Heart left ventricle (tissue), 16 donors: Measurements from ENCODE around the gene NR5A2. TPM values are rescaled to one million over a fixed set of nuclear protein-coding genes. Genes with fewer than 3 reads are reported as not detected.

ENCODE experiments used
- ATAC-seq, 4 donors: fragments of 200-7000 bp; cut with Tn5 transposase; one replicate each; pipeline ENCODE4 v1.9.1; 2020 to 2022; ENCODE audit warnings: moderate library complexity in 4 of 4, mild to moderate bottlenecking in 3 of 4, moderate number of reproducible peaks in 1 of 4
- DNase-seq, 5 donors: peaks; one replicate each; pipeline ENCODE4 v3.0.0-alpha.2; 2020
- H3K27ac ChIP-seq, 12 donors: fragments of 200-600 bp; sonication (generic) in 4 of 12; one replicate each; pipeline versions ENCODE4 v1.5.0 to v1.8.0; 2016 to 2022; ENCODE audit warnings: mild to moderate bottlenecking in 2 of 12
- H3K27me3 ChIP-seq, 9 donors: fragments of 200-600 bp; sonication (generic) in 2 of 9; one replicate each; pipeline versions ENCODE4 v1.5.1 to v1.8.0; 2016 to 2022; ENCODE audit warnings: mild to moderate bottlenecking in 3 of 9
- H3K36me3 ChIP-seq, 9 donors: fragments of 200-600 bp; sonication (generic) in 2 of 9; one replicate each; pipeline versions ENCODE4 v1.5.0 to v1.8.0; 2018 to 2022; ENCODE audit warnings: mild to moderate bottlenecking in 2 of 9
- H3K4me1 ChIP-seq, 12 donors: fragments of 200-600 bp; sonication (generic) in 4 of 12; one replicate each; pipeline versions ENCODE4 v1.5.0 to v1.8.0; 2016 to 2022; ENCODE audit warnings: mild to moderate bottlenecking in 3 of 12
- H3K4me3 ChIP-seq, 12 donors: fragments of 200-600 bp; sonication (generic) in 4 of 12; one replicate each; pipeline versions ENCODE4 v1.5.0 to v1.8.0; 2017 to 2022; ENCODE audit warnings: mild to moderate bottlenecking in 9 of 12, moderate library complexity in 4 of 12
- H3K9me3 ChIP-seq, 12 donors: fragments of 200-600 bp; sonication (generic) in 4 of 12; one replicate each; pipeline versions ENCODE4 v1.5.0 to v1.8.0; 2016 to 2022; ENCODE audit warnings: mild to moderate bottlenecking in 1 of 12
- POLR2A ChIP-seq, 2 donors: fragments of 450-650 bp; IDR thresholded peaks; one replicate each; pipeline ENCODE4 v1.6.1; 2017; ENCODE audit warnings: antibody characterized with exemption in 2 of 2, mild to moderate bottlenecking in 2 of 2, moderate library complexity in 2 of 2
- WGBS, 4 donors: extraction: QIAGEN DNeasy Blood & Tissue Kit in 2 of 4; methylation state at CpG; one replicate each; pipeline versions ENCODE4 v1.1.5 to v1.1.7; 2013 to 2018; 5-methylcytosine and 5-hydroxymethylcytosine counted together
- intact Hi-C, 10 donors: fragments of 100-400 bp; cut with DNase I; formaldehyde crosslinking; loops; one replicate each; pipeline versions ENCODE4 v1.11.1 to v1.14.2; 2022
- polyA plus RNA-seq, 2 donors: library from polyadenylated mRNA; stranded (reverse); fragments of 200-250 nt; gene quantifications; one replicate each; pipeline ENCODE4 v1.2.3, GENCODE V29; 2013
- total RNA-seq, 9 donors: library from RNA; depleted of rRNA in 2 of 9; stranded (reverse); fragments of >200 nt in 2 of 9; fragmentation: NEBNext Ultra II Directional in 3 of 9; extraction: Animal tissue kit (Norgen Biotek cat#: 25700) in 3 of 9; gene quantifications; one replicate each; pipeline versions ENCODE4 v1.1.0 to v1.2.4, GENCODE V29; 2016 to 2023
- TF ChIP-seq, protein P1 (sequence below), 12 donors: fragments of 200-600 bp; sonication (generic) in 4 of 12; IDR thresholded peaks; one replicate each; pipeline versions ENCODE4 v1.5.0 to v1.8.0; 2018 to 2022; ENCODE audit warnings: antibody characterized with exemption in 12 of 12, mild to moderate bottlenecking in 5 of 12
- donor health status: ischemic (EF 13 %, LVEDD 7.1; RV severe dilation, severe dysfunction).
- donor health status: healthy with polysubstance abuse.
- donor health status: DM: no; HTN: yes; CAD: no.
- donor health status: DM: no; HTN: no; CAD: no.
- donor health status: ischemic (EF 25% LVEDD 6.9; RV normal size, moderate dysfunction).
- donor health status: ischemic (EF 25% LVEDD 5.7; RV mildly dilated, moderate dysfunction).
- donor health status: healthy.
- donor health status: DM: yes; HTN: yes; CAD: no.
- donor health status: ischemic (EF 35%, LVEDD 5.7; RV mildly dilated, moderate dysfunction).
- donor health status: nonischemic (EF 11% LVEDD 7.7; RV severe dilation, severe dysfunction).
- donor health status: DM: yes; HTN: yes; CAD: no.
- donor health status: PGD.
- donor health status: ischemic (EF 29% LVEDD 5.4; RV normal size, mild dysfunction).
- donor health status: nonischemic (EF 23%, LVEDD 6.1; RV moderate dilation, normal function).

NR5A2 gene
- total and polyA plus RNA-seq, 11 donors, result 0.30 to 2.7 (median 1.0) TPM

DNA sequence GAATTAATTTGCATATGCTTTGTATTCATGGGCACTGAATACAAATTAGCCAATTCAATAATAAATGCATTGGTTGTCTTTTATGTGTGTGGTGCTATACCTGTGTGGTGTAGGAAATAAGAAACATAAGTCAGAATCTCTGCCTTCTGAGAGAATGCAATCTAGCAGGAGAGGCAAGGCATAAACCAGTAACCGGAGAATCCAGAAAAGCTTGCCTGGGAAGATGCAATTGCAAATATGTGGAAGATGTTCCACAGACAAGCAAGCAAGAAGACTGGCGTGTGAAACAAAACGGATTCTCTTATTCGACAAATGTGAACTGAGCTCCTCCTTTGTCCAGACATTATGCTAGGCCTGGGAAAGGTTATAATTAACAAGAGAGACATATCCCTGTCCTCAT is 134.3 kb downstream of the NR5A2 start:
- no peak overlapping the region for H3K27ac ChIP-seq
- no peak for ATAC-seq
- no peaks in the 10 kb centered on the region for H3K27me3 ChIP-seq
- intact Hi-C loops, result no loop called here
- DNase-seq, result no peak
- H3K4me3 ChIP-seq, result no peak overlapping the region
- WGBS, 4 donors, result 95 to 97% (median 96%) methylated on average over 4 of the region's 4 CpGs
- no peaks in the 10 kb centered on the region for H3K9me3 ChIP-seq
- no peaks in the 10 kb centered on the region for H3K36me3 ChIP-seq
- peaks cover 0 to 8% (median 0%) of the 10 kb centered on the region in 12 donors for H3K4me1 ChIP-seq
- no peak for TF ChIP-seq POLR2A (IDR thresholded peaks at IDR 0.05)
- TF ChIP-seq, protein P1, sequence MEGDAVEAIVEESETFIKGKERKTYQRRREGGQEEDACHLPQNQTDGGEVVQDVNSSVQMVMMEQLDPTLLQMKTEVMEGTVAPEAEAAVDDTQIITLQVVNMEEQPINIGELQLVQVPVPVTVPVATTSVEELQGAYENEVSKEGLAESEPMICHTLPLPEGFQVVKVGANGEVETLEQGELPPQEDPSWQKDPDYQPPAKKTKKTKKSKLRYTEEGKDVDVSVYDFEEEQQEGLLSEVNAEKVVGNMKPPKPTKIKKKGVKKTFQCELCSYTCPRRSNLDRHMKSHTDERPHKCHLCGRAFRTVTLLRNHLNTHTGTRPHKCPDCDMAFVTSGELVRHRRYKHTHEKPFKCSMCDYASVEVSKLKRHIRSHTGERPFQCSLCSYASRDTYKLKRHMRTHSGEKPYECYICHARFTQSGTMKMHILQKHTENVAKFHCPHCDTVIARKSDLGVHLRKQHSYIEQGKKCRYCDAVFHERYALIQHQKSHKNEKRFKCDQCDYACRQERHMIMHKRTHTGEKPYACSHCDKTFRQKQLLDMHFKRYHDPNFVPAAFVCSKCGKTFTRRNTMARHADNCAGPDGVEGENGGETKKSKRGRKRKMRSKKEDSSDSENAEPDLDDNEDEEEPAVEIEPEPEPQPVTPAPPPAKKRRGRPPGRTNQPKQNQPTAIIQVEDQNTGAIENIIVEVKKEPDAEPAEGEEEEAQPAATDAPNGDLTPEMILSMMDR (IDR thresholded peaks at IDR 0.05), result no peak

DNA sequence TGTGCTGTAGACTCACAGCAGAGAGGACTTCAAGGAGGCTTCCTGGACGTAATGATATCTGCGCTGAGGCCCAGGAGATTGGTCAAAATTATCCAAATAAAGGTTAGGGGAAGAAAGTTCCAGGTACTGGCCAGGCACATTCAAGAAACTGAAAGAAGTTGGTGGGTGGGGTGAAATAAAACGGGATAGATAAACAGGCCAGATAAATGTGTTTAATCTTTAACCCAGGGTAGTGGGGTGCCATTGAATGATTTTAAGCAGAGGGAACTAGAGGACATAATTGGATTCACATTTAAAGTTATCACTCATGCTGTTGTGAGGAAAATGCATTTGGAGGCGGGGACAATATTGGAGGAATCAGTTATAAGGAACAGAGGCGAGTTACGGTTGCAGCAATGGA is 134.7 kb downstream of the NR5A2 start:
- Histone ChIP-seq H3K4me1 (peaks cover 0 to 8% (median 0%) of the 10 kb centered on the region in 12 donors), H3K27ac (no peak overlapping the region), H3K9me3 (no peaks in the 10 kb centered on the region), H3K4me3 (no peak overlapping the region), H3K36me3 (no peaks in the 10 kb centered on the region), H3K27me3 (no peaks in the 10 kb centered on the region)
- TF ChIP-seq, protein P1 (IDR thresholded peaks at IDR 0.05), result no peak
- TF ChIP-seq POLR2A (IDR thresholded peaks at IDR 0.05), result no peak
- intact Hi-C loops, result no loop called here
- 84 to 95% (median 93%) methylated on average over 6 of the region's 6 CpGs for WGBS, 4 donors
- no peak for DNase-seq
- no peak for ATAC-seq

DNA sequence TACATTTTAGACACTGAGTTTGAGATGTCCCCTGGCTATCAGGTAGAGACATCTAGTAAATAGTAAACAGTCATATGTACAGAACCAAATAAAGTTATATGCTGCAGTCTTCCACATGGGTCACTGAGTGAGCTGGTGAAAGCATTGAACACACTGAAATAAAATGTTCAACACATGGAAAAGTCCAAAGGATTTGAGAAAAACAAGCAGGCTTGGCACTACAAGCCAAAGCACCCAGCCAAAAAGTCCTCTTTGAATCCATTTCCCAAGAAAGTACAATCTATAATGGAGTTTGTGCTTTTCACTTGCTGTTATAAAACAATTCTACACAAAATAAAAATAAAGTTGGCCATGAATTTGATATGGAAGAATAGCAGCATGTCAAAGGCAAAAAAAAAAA is 135.4 kb downstream of the NR5A2 start:
- DNase-seq (no peak), ATAC-seq (no peak)
- H3K4me3 ChIP-seq, result no peak overlapping the region
- no peaks in the 10 kb centered on the region for H3K27me3 ChIP-seq
- H3K4me1 ChIP-seq, result peaks cover 0 to 8% (median 0%) of the 10 kb centered on the region in 12 donors
- no peak overlapping the region for H3K27ac ChIP-seq
- no peaks in the 10 kb centered on the region for H3K36me3 ChIP-seq
- no peaks in the 10 kb centered on the region for H3K9me3 ChIP-seq
- TF ChIP-seq POLR2A (IDR thresholded peaks at IDR 0.05), result no peak
- TF ChIP-seq, protein P1 (IDR thresholded peaks at IDR 0.05), result no peak
- intact Hi-C loops, result no loop called here

DNA sequence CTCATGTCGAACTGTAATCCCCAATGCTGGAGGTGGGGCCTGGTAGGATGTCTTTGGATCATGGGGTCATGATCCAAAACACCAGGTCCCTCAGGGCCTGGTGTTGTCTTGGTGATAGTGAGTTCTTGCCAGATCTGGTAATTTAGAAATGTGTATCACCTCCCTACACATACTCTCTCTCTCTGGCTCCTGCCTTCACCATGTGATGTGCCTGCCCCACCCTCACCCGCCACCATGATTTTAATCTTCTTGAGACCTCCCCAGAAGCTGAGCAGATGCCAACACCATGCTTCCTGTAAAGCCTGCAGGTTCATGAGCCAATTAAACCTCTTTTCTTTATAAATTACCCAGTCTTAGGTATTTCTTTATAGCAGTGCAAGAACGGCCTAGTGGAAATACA is 136.4 kb downstream of the NR5A2 start:
- intact Hi-C loops, result no loop called here
- H3K36me3 ChIP-seq, result no peaks in the 10 kb centered on the region
- H3K4me1 ChIP-seq, result peaks cover 0 to 8% (median 0%) of the 10 kb centered on the region in 12 donors
- DNase-seq (no peak), ATAC-seq (no peak)
- H3K4me3 ChIP-seq, result no peak overlapping the region
- no peaks in the 10 kb centered on the region for H3K27me3 ChIP-seq
- 90 to 95% (median 93%) methylated on average over 3 of the region's 3 CpGs for WGBS, 4 donors
- no peak overlapping the region for H3K27ac ChIP-seq
- H3K9me3 ChIP-seq, result no peaks in the 10 kb centered on the region
- TF ChIP-seq POLR2A (IDR thresholded peaks at IDR 0.05), result no peak
- TF ChIP-seq, protein P1 (IDR thresholded peaks at IDR 0.05), result no peak
